ENCODE measurements around the gene MXRA8.

The MXRA8 gene

DNA sequence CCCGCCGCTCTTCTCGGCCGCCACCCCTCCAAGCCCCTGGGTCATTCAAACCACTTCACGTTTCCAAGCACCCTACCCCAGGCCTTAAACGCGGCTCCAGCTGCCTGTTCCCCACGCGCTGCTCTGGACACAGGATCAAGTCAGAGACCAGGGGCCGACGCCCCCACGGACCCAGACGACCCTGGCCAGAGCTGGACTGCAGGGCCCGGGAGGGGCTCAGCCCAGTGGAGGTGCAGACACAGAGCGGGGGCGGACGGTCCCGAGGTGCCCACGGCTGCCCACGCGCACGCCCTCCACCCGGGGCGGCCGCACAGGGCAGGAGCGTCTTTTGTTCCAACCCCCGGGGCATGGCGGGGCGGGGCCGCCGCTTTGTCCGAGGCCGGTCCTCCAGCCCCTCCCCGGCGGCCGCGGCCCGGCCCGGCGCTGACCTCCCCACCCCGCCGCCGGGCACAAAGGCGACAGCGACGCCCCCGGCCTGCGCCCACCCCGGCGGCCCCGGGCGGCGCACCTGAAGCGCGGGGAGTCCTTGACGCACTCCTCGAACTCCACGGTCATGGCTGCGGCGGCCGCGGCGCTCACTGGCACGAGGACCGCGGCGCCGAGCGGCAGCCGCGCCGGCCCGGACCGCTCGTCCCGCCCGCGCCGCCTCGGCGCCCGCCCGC lies 51.0 kb downstream of the MXRA8 start:
- peak in 3 of 14 donors; percentile 44 to 58 (median 49) for DNase-seq

- DNase-seq: no peak
Observed at GRCh38 chr1:1306661-1307260, 51.6 kb downstream of the MXRA8 start.

GRCh38 chr1:1306070-1306660 lies 52.2 kb downstream of the MXRA8 start:
- peak in 1 of 14 donors; percentile 19 for DNase-seq

- peak in 7 of 14 donors; percentile 26 to 77 (median 42) for DNase-seq
Observed at GRCh38 chr1:1305300-1306069, 52.9 kb downstream of the MXRA8 start.

DNA sequence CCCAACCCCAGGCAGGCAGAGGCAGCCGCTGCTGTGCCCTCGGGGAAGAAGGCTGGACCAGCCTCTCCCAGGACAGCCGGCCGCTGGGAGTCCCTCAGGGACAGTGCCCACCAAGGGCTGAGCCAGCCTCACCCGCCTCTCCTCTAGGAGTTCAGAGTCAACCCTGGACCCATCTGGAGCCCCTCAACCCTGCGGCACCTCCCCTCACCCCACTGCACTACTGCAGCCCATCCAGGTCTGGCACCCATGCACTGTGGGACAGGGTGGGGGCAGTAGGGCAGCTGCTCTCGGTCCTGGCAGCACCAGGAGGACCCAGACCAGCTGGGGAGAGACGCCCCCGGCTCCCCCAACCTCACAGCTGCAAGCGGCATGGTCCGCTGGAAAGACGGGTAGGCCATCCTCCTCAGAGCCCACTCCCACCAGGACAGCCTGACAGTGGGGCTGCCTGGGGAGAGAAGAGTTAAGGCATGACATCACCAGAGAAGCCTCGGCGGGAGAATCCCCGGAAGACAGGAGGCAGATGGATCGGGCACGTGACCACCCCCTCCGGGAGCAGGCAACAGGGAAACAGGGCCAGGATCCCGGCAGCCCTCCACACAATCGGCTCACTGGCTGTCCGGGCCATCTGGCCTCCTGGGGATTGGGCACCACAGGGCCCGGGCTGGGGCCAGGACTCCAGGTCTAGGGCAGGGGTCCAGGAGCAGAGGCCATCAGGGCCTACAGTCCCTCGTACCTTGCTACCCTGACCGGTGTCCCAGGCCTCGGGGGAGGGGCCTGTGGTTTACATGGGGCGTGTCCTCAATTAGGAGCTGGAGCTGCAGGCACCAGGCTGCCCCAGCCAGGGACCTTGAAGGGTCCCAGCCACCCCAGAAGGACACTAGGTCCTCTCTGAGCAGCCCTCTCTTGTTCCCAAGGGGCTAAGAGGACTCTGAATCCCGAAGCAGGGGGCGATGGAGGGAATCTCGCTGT lies 53.7 kb downstream of the MXRA8 start:
- DNase-seq: peak; percentile 59 to 93 (median 88)

DNA sequence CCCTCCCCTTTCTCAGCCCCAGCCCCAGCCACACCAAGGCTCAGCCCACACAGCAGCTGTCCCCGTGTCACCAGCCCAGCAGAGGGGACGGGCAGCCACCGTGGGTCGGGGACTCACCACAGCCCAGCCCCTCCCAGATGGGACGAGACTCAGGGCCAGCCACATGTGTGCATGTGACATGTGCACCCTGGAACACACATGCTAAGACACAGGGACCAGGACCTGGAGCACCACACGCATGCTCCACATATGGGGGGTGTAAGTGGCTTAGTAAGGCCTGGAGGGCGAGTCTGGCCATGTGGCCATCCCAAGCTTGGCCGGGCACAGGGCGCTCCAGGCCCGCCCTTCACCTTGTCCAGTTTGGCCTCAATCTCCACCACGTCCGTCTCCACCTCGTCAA lies 54.6 kb downstream of the MXRA8 start:
- peak in 1 of 14 donors; percentile 33 for DNase-seq

DNA sequence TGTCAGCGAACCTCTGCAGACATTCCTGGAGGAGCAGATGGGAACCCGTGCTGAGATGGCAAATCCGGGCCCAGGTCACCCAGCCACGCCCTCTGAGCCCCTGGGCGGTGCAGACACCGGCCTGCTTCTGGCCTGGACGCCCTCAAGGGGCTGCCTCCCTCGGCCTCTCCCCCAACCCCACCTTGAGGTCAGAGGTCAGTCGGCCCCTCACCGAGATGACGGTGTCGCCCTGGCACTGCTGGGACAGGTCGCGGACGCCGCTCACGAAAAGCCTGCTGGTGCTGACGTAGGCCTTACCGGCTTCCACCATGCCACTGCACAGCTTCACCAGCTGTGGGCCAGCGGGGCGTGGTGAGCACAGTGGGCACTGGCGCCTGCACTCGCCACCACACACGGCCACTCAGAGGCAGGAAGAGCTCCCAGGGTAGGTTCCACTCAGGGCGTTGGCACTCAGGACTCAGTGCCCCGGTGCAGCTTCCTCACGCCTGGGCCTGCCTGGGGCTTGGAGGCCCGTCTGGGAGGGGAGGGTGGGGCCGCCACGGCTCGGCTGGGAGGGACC lies 55.3 kb downstream of the MXRA8 start:
- no peak for DNase-seq
